ENCODE results near the gene RAB21. TPM values are rescaled to one million over a fixed set of nuclear protein-coding genes. Genes with fewer than 3 reads are reported as not detected.

Gene RAB21, protein sequence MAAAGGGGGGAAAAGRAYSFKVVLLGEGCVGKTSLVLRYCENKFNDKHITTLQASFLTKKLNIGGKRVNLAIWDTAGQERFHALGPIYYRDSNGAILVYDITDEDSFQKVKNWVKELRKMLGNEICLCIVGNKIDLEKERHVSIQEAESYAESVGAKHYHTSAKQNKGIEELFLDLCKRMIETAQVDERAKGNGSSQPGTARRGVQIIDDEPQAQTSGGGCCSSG
- total RNA-seq = 10 to 100 TPM; 47.6 to 51.2 TPM
- 27.6 TPM for polyA plus RNA-seq (2013, experiment 1 of 2)
- polyA plus RNA-seq (2013, experiment 2 of 2) = 30.1 TPM
- long read RNA-seq, experiment 1, full-length matches to known transcripts = 6 of 15 reads
- long read RNA-seq, experiment 1, partial matches to known transcripts = 0 of 15 reads
- long read RNA-seq, experiment 1, other reads (novel, unspliced or antisense) = 9 of 15 reads
- long read RNA-seq, experiment 2, full-length matches to known transcripts = 63 of 73 reads
- long read RNA-seq, experiment 2, partial matches to known transcripts = 3 of 73 reads
- long read RNA-seq, experiment 2, other reads (novel, unspliced or antisense) = 7 of 73 reads
- long read RNA-seq, experiment 3, partial matches to known transcripts = 0 of 3 reads
- long read RNA-seq, experiment 3, other reads (novel, unspliced or antisense) = 3 of 3 reads
- long read RNA-seq, experiment 4, partial matches to known transcripts = 0 of 2 reads
- long read RNA-seq, experiment 4, other reads (novel, unspliced or antisense) = 2 of 2 reads

GRCh38 chr12:71754461-71755145 is at the start of gene RAB21:
TSS of gene RAB21 (plus strand) at chr12:71754863. CDS start at chr12:71755130, 267 bp downstream.
- Mint-ChIP-seq H3K9me3 (no peaks in the 10 kb centered on the region), H3K27ac (peak within 1 kb of the TSS; percentile 92), H3K27me3 (ENCODE audit: insufficient read depth) (peaks cover 19% of the 10 kb centered on the region), H3K4me1 (peaks cover 22% of the 10 kb centered on the region), H3K36me3 (ENCODE audit: low read depth) (peaks cover 29% of the 10 kb centered on the region), H3K4me3 (peak within 1 kb of the TSS; percentile 85)
- Histone ChIP-seq H3K27me3 (ENCODE audit: control insufficient read depth, insufficient read depth, low read length, poor library complexity, severe bottlenecking) (peaks cover 29% of the 10 kb centered on the region), H3K9ac (ENCODE audit: extremely low read depth, low read length, poor library complexity, severe bottlenecking) (peak within 1 kb of the TSS; percentile 81), H3K27ac (ENCODE audit: low read depth, low read length) (peak within 1 kb of the TSS; percentile 79), H3K9me3 (ENCODE audit: control insufficient read depth, low read length) (peaks cover 21% of the 10 kb centered on the region), H3K36me3 (ENCODE audit: control insufficient read depth, insufficient read depth, low read length) (peaks cover 29% of the 10 kb centered on the region), H3K4me1 (ENCODE audit: control insufficient read depth, insufficient read depth, low read length) (no peaks in the 10 kb centered on the region), H3K4me3 (ENCODE audit: low read length) (peak within 1 kb of the TSS; percentile 99)
- peak; percentile 100 for DNase-seq
- WGBS, 2 experiments (ENCODE audit: insufficient coverage in 1 of 2, insufficient read length in 1 of 2) = 4 to 19% methylated on average over 10 to 56 of the region's 56 CpGs
- TF ChIP-seq CTCF (conservative IDR thresholded peaks at IDR 0.05) = peak; percentile 54

GRCh38 chr12:71704920-71705319 is 49.7 kb upstream of the RAB21 start:
- no peaks in the 10 kb centered on the region for H3K27me3 ChIP-seq (ENCODE audit: control insufficient read depth, insufficient read depth, low read length, poor library complexity, severe bottlenecking)
- Mint-ChIP-seq H3K9me3 (no peaks in the 10 kb centered on the region), H3K36me3 (ENCODE audit: low read depth) (peaks cover 16% of the 10 kb centered on the region), H3K27ac (no peak overlapping the region), H3K4me3 (no peak overlapping the region), H3K4me1 (no peaks in the 10 kb centered on the region), H3K27me3 (ENCODE audit: insufficient read depth) (no peaks in the 10 kb centered on the region)
- no peak overlapping the region for H3K9ac ChIP-seq (ENCODE audit: extremely low read depth, low read length, poor library complexity, severe bottlenecking)
- H3K4me1 ChIP-seq (ENCODE audit: control insufficient read depth, insufficient read depth, low read length) = no peaks in the 10 kb centered on the region
- no peak overlapping the region for H3K27ac ChIP-seq (ENCODE audit: low read depth, low read length)
- H3K36me3 ChIP-seq (ENCODE audit: control insufficient read depth, insufficient read depth, low read length) = peaks cover 25% of the 10 kb centered on the region
- WGBS, 2 experiments (ENCODE audit: insufficient coverage in 1 of 2, insufficient read length in 1 of 2) = 100% methylated on average over 1 of the region's 2 CpGs
- no peak overlapping the region for H3K4me3 ChIP-seq (ENCODE audit: low read length)
- no peak for TF ChIP-seq CTCF (conservative IDR thresholded peaks at IDR 0.05)
- no peaks in the 10 kb centered on the region for H3K9me3 ChIP-seq (ENCODE audit: control insufficient read depth, low read length)
- no peak for DNase-seq

GRCh38 chr12:71708658-71709057 is 46.0 kb upstream of the RAB21 start:
- Histone ChIP-seq H3K4me3 (ENCODE audit: low read length) (no peak overlapping the region), H3K27ac (ENCODE audit: low read depth, low read length) (no peak overlapping the region), H3K9me3 (ENCODE audit: control insufficient read depth, low read length) (peaks cover 7% of the 10 kb centered on the region), H3K9ac (ENCODE audit: extremely low read depth, low read length, poor library complexity, severe bottlenecking) (no peak overlapping the region), H3K36me3 (ENCODE audit: control insufficient read depth, insufficient read depth, low read length) (peaks cover 5% of the 10 kb centered on the region), H3K4me1 (ENCODE audit: control insufficient read depth, insufficient read depth, low read length) (no peaks in the 10 kb centered on the region), H3K27me3 (ENCODE audit: control insufficient read depth, insufficient read depth, low read length, poor library complexity, severe bottlenecking) (no peaks in the 10 kb centered on the region)
- WGBS, 2 experiments (ENCODE audit: insufficient coverage in 1 of 2, insufficient read length in 1 of 2) = 100% methylated on average over 1 of the region's 1 CpG
- no peaks in the 10 kb centered on the region for H3K27me3 Mint-ChIP-seq (ENCODE audit: insufficient read depth)
- no peak for DNase-seq
- H3K27ac Mint-ChIP-seq = no peak overlapping the region
- no peaks in the 10 kb centered on the region for H3K4me1 Mint-ChIP-seq
- H3K36me3 Mint-ChIP-seq (ENCODE audit: low read depth) = no peaks in the 10 kb centered on the region
- H3K9me3 Mint-ChIP-seq = peaks cover 13% of the 10 kb centered on the region
- no peak overlapping the region for H3K4me3 Mint-ChIP-seq
- TF ChIP-seq CTCF (conservative IDR thresholded peaks at IDR 0.05) = no peak
